IMR-90 (cell line): ENCODE measurements around the gene PCNX2. TPM values are rescaled to one million over a fixed set of nuclear protein-coding genes. Genes with fewer than 3 reads are reported as not detected.
A peak's percentile ranks its signal among the peaks of the same experiment; 100 is the strongest.

Experiments
- ATAC-seq: fragments of 200-7000 bp; cut with Tn5 transposase; 2 replicates; pipeline ENCODE4 v1.9.1; 2020; ENCODE audit warnings: low read depth, mild to moderate bottlenecking, moderate library complexity
- BruUV-seq: library from RNA; stranded (reverse); fragments of 400-500 nt; replicated peaks from 2 replicates; lab custom pipeline; 2021; lab: Mats Ljungman, UMichigan
- CTCF ChIA-PET: fragments of 300-600 bp; formaldehyde crosslinking; extraction: SDS; loops from one replicate; lab custom pipeline; 2021; ENCODE audit warnings: antibody characterized with exemption; lab: Yijun Ruan, JAX
- POLR2A ChIA-PET: fragments of 300-600 bp; sonication (Branson Sonifier 250); formaldehyde crosslinking; loops from one replicate; lab custom pipeline; 2022; ENCODE audit warnings: antibody characterized with exemption; ENCODE audit not compliant: unreplicated experiment; lab: Charles Lee
- DNase-seq: peaks from one replicate; pipeline ENCODE4 v3.0.0; 2013
- H2AFZ ChIP-seq: replicated peaks from 2 replicates; pipeline ENCODE3; 2013; ENCODE audit warnings: low read length, mild to moderate bottlenecking; ENCODE audit not compliant: poor library complexity
- H2AK5ac ChIP-seq: 2 replicates; pipeline ENCODE4 v1.6.1; 2013; ENCODE audit warnings: low read depth, low read length, inconsistent platforms
- H2AK9ac ChIP-seq: replicated peaks from 2 replicates; pipeline ENCODE3; 2013; ENCODE audit warnings: mild to moderate bottlenecking, low read depth, low read length, moderate library complexity; ENCODE audit not compliant: poor library complexity
- H2BK120ac ChIP-seq: 2 replicates; pipeline ENCODE4 v1.6.1; 2013; ENCODE audit warnings: low read depth, low read length, inconsistent platforms
- H2BK15ac ChIP-seq: 3 replicates; pipeline ENCODE4 v1.6.1; 2013; ENCODE audit warnings: low read depth, low read length, inconsistent platforms
- H2BK20ac ChIP-seq: 2 replicates; pipeline ENCODE4 v1.6.1; 2013; ENCODE audit warnings: low read depth, mild to moderate bottlenecking, inconsistent platforms, low read length, moderate library complexity
- H2BK5ac ChIP-seq: 2 replicates; pipeline ENCODE4 v1.6.1; 2013; ENCODE audit warnings: mild to moderate bottlenecking, low read depth, low read length, inconsistent platforms; ENCODE audit not compliant: poor library complexity, severe bottlenecking
- H3K14ac ChIP-seq: replicated peaks from 2 replicates; pipeline ENCODE4 v1.6.1; 2013; ENCODE audit warnings: low read depth, low read length, inconsistent platforms
- H3K18ac ChIP-seq: 2 replicates; pipeline ENCODE4 v1.6.1; 2013; ENCODE audit warnings: low read depth, low read length, control low read depth
- H3K23ac ChIP-seq: 2 replicates; pipeline ENCODE4 v1.6.1; 2013; ENCODE audit warnings: low read depth, low read length, inconsistent platforms
- H3K27ac ChIP-seq: 2 replicates; pipeline ENCODE4 v1.5.1; 2013; ENCODE audit warnings: mild to moderate bottlenecking, control low read depth, low read length; ENCODE audit not compliant: insufficient read depth
- H3K27me3 ChIP-seq: 2 replicates; pipeline ENCODE4 v1.6.1; 2013; ENCODE audit warnings: low read length; ENCODE audit not compliant: control insufficient read depth, insufficient read depth
- H3K36me3 ChIP-seq: 2 replicates; pipeline ENCODE4 v1.6.1; 2013; ENCODE audit warnings: low read length, mixed read lengths; ENCODE audit not compliant: control insufficient read depth, insufficient read depth
- H3K4ac ChIP-seq: 2 replicates; pipeline ENCODE4 v1.6.1; 2013; ENCODE audit warnings: low read depth, low read length, inconsistent platforms
- H3K4me1 ChIP-seq: 2 replicates; pipeline ENCODE4 v1.6.1; 2013; ENCODE audit warnings: low read length, mixed read lengths; ENCODE audit not compliant: control insufficient read depth, insufficient read depth
- H3K4me2 ChIP-seq: 2 replicates; pipeline ENCODE4 v1.6.1; 2013; ENCODE audit warnings: low read depth, mild to moderate bottlenecking, control low read depth, low read length, moderate library complexity
- H3K4me3 ChIP-seq: 2 replicates; pipeline ENCODE4 v1.5.1; 2013; ENCODE audit warnings: low read depth, mild to moderate bottlenecking, control low read depth, low read length, moderate library complexity; ENCODE audit not compliant: insufficient read depth
- H3K56ac ChIP-seq: 2 replicates; pipeline ENCODE4 v1.6.1; 2013; ENCODE audit warnings: low read length, inconsistent platforms; ENCODE audit not compliant: insufficient read depth; ENCODE audit errors: extremely low read depth
- H3K79me1 ChIP-seq, 2 experiments: 2 replicates each; pipeline ENCODE4 v1.6.1; 2013; ENCODE audit warnings: low read length in 2 of 2, inconsistent platforms in 1 of 2, low read depth in 1 of 2
- H3K9ac ChIP-seq: 2 replicates; pipeline ENCODE4 v1.6.1; 2013; ENCODE audit warnings: low read depth, low read length, control low read depth
- H3K9me1 ChIP-seq: 2 replicates; pipeline ENCODE4 v1.6.1; 2013; ENCODE audit warnings: low read length, inconsistent platforms; ENCODE audit not compliant: insufficient read depth
- H3K9me3 ChIP-seq: 2 replicates; pipeline ENCODE4 v1.6.1; 2013; ENCODE audit warnings: low read length; ENCODE audit not compliant: control insufficient read depth, insufficient read depth
- H4K20me1 ChIP-seq: 2 replicates; pipeline ENCODE4 v1.6.1; 2013; ENCODE audit warnings: low read length, inconsistent platforms; ENCODE audit not compliant: insufficient read depth
- H4K5ac ChIP-seq: 2 replicates; pipeline ENCODE4 v1.6.1; 2013; ENCODE audit warnings: mild to moderate bottlenecking, low read depth, low read length, control low read depth
- H4K8ac ChIP-seq, 2 experiments: 2 replicates each; pipeline ENCODE4 v1.6.1; 2013; ENCODE audit warnings: low read depth in 2 of 2, low read length in 2 of 2, control low read depth in 1 of 2, inconsistent platforms in 1 of 2
- H4K91ac ChIP-seq: 2 replicates; pipeline ENCODE4 v1.6.1; 2013; ENCODE audit warnings: low read depth, low read length, inconsistent platforms; ENCODE audit not compliant: insufficient read depth
- CEBPB ChIP-seq: IDR thresholded peaks from 2 replicates; pipeline ENCODE4 v1.6.1; 2012; ENCODE audit warnings: low read depth, low read length, improper control_type of control experiment
- CHD1 ChIP-seq: IDR thresholded peaks from 2 replicates; pipeline ENCODE4 v1.6.1; 2012; ENCODE audit warnings: low read depth, low read length, improper control_type of control experiment
- FOS ChIP-seq: fragments of 150-350 bp; IDR thresholded peaks from 2 replicates; pipeline ENCODE4 v1.6.1; 2016; ENCODE audit warnings: low read depth, low read length
- MAFK ChIP-seq: IDR thresholded peaks from 2 replicates; pipeline ENCODE4 v1.6.1; 2012; ENCODE audit warnings: low read depth, low read length, improper control_type of control experiment
- NFE2L2 ChIP-seq: fragments of 150-350 bp; IDR thresholded peaks from 2 replicates; pipeline ENCODE4 v1.6.1; 2016; ENCODE audit warnings: low read depth, mild to moderate bottlenecking, low read length
- POLR2A ChIP-seq: IDR thresholded peaks from 2 replicates; pipeline ENCODE4 v1.6.1; 2012; ENCODE audit warnings: mild to moderate bottlenecking, low read depth, low read length
- RAD21 ChIP-seq: IDR thresholded peaks from 2 replicates; pipeline ENCODE4 v1.6.1; 2012; ENCODE audit warnings: low read length, improper control_type of control experiment
- RCOR1 ChIP-seq: IDR thresholded peaks from 2 replicates; pipeline ENCODE4 v1.6.1; 2012; ENCODE audit warnings: mild to moderate bottlenecking, low read length, improper control_type of control experiment; ENCODE audit not compliant: insufficient replicate concordance
- RFX5 ChIP-seq: IDR thresholded peaks from 2 replicates; pipeline ENCODE4 v1.8.0; 2012; ENCODE audit warnings: low read depth, mild to moderate bottlenecking, low read length, moderate library complexity
- SMC3 ChIP-seq: fragments of 150-350 bp; IDR thresholded peaks from 2 replicates; pipeline ENCODE4 v1.6.1; 2016; ENCODE audit warnings: low read depth, mild to moderate bottlenecking, antibody characterized with exemption, low read length, moderate library complexity
- dilution Hi-C: fragments of 300-500 bp; cut with HindIII; formaldehyde crosslinking; loops from one replicate; pipeline ENCODE4 v1.14.3; 2018; ENCODE audit warnings: low sequenced_read_pairs; ENCODE audit not compliant: unreplicated experiment
- in situ Hi-C: fragments of 300-500 bp; cut with MboI; formaldehyde crosslinking; loops from 3 replicates; pipeline ENCODE4 v1.14.3; 2019; ENCODE audit warnings: low sequenced_read_pairs, inconsistent platforms, mixed read lengths
- intact Hi-C: fragments of 100-400 bp; cut with micrococcal nuclease; formaldehyde crosslinking; loops from 2 replicates; pipeline ENCODE4 v1.10.0; 2022
- polyA plus RNA-seq, 3 experiments: library from polyadenylated mRNA; depleted of rRNA; stranded (reverse); fragments of >200 nt; gene quantifications; 2 replicates each; pipeline ENCODE4 v1.2.3, GENCODE V29; 2012; ENCODE audit warnings: low replicate concordance in 1 of 3
- total RNA-seq: library from RNA; depleted of rRNA; stranded (reverse); fragments of >200 nt; gene quantifications from 2 replicates; pipeline ENCODE4 v1.2.3, GENCODE V29; 2012
- TF ChIP-seq, protein P1 (sequence below): fragments of 150-350 bp; IDR thresholded peaks from 2 replicates; pipeline ENCODE4 v1.6.1; 2017; ENCODE audit warnings: mild to moderate bottlenecking, antibody characterized with exemption, low read length, low read depth
- TF ChIP-seq, protein P2 (sequence below): fragments of 150-350 bp; IDR thresholded peaks from 2 replicates; pipeline ENCODE4 v1.6.1; 2016; ENCODE audit warnings: low read depth, mild to moderate bottlenecking, low read length, moderate library complexity, borderline replicate concordance

The PCNX2 gene
- total and polyA plus RNA-seq, 2 of the 4 experiments (the other 2 are of a cell fraction) = 15.9 to 22.6 TPM

DNA sequence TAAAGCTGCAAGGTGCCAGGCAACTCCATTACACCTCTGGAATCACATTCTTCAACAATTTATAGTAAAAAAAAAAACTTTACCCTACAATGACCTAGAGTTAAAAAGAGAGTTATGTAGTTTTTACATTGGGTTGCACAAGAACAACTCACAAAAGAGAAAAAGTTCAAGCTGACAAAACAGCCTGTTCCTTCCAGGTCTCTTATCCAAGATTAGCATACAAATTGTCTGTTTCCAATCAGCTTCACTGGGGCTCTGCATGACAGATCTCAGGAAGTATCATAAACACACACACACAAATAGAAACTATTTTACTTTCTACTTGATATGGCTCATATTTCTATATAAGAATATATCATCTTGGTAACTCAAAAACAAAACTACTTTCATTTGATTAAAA is 154.6 kb downstream of the PCNX2 start:
- ChIA-PET POLR2A (no interaction called here), CTCF (no interaction called here)
- no peak overlapping the region for H3K4me2 ChIP-seq
- H2BK20ac ChIP-seq = no peak overlapping the region
- no peak overlapping the region for H3K56ac ChIP-seq
- H3K79me1 ChIP-seq = no peaks in the 10 kb centered on the region
- H3K36me3 ChIP-seq = peaks cover 2% of the 10 kb centered on the region
- H3K23ac ChIP-seq = no peak overlapping the region
- no peaks in the 10 kb centered on the region for H3K27me3 ChIP-seq
- H4K91ac ChIP-seq = no peak overlapping the region
- in situ Hi-C loops (no loop called here), dilution Hi-C loops (no loop called here), intact Hi-C loops (no loop called here)
- ATAC-seq = no peak
- H2BK15ac ChIP-seq = no peak overlapping the region
- H2BK120ac ChIP-seq = no peak overlapping the region
- no peak overlapping the region; the same call in 1 of the 2 replicates for H4K5ac ChIP-seq
- no peak overlapping the region for H2AK5ac ChIP-seq
- H3K9me1 ChIP-seq = peaks cover 3% of the 10 kb centered on the region
- H3K9me3 ChIP-seq = no peaks in the 10 kb centered on the region
- no peaks in the 10 kb centered on the region for H4K20me1 ChIP-seq
- H3K4me1 ChIP-seq = peaks cover 4% of the 10 kb centered on the region; the same call in 1 of the 2 replicates
- H2BK5ac ChIP-seq = no peak overlapping the region
- no TSS peak for BruUV-seq
- H3K4ac ChIP-seq = no peak overlapping the region
- H3K4me3 ChIP-seq = no peak overlapping the region
- TF ChIP-seq NFE2L2 = no peak
- TF ChIP-seq CHD1 = no peak
- no peak for TF ChIP-seq SMC3
- no peak for TF ChIP-seq CEBPB
- no peak for TF ChIP-seq RAD21
- TF ChIP-seq MAFK = no peak
- no peak for TF ChIP-seq FOS
- no peak for TF ChIP-seq RCOR1
- no peak for TF ChIP-seq POLR2A
- TF ChIP-seq, protein P1, sequence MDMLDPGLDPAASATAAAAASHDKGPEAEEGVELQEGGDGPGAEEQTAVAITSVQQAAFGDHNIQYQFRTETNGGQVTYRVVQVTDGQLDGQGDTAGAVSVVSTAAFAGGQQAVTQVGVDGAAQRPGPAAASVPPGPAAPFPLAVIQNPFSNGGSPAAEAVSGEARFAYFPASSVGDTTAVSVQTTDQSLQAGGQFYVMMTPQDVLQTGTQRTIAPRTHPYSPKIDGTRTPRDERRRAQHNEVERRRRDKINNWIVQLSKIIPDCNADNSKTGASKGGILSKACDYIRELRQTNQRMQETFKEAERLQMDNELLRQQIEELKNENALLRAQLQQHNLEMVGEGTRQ = no peak
- TF ChIP-seq, protein P2, sequence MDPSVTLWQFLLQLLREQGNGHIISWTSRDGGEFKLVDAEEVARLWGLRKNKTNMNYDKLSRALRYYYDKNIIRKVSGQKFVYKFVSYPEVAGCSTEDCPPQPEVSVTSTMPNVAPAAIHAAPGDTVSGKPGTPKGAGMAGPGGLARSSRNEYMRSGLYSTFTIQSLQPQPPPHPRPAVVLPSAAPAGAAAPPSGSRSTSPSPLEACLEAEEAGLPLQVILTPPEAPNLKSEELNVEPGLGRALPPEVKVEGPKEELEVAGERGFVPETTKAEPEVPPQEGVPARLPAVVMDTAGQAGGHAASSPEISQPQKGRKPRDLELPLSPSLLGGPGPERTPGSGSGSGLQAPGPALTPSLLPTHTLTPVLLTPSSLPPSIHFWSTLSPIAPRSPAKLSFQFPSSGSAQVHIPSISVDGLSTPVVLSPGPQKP = no peak
- TF ChIP-seq RFX5 = no peak
- peak overlapping the region; percentile 41; the same call in 1 of the 2 replicates for H3K27ac ChIP-seq
- no peak overlapping the region for H2AK9ac ChIP-seq
- no peak overlapping the region for H4K8ac ChIP-seq
- DNase-seq = no peak
- no peak overlapping the region for H3K9ac ChIP-seq
- no peak overlapping the region; the same call in 1 of the 2 replicates for H3K18ac ChIP-seq
- H3K14ac ChIP-seq = no peak overlapping the region
- H2AFZ ChIP-seq = no peak overlapping the region
